Measurements from ENCODE around the gene PHACTR3.

Gene PHACTR3

DNA sequence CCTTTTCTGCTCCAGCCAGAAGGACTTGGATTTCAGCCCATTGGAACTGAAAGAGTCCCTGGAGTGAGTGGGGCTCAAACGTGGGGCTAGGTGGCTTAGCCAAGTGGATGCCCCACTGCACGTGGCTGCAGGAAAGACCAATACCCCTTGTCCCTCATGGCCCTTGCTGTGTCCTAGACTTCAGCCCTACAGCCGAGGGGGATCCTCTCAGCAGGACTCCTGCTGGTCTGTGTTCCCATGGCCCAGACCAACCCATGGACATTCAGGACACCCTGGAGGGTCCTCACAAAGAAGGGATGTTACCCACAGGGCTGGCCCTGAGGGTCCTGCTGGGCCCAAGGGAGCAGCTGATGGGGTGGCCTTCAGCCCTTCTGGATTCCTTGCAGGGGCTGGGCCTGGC lies 30.0 kb upstream of the PHACTR3 start:
- no peak for DNase-seq

GRCh38 chr20:59575216-59575615 lies 29.1 kb upstream of the PHACTR3 start:
- no peak for DNase-seq

DNA sequence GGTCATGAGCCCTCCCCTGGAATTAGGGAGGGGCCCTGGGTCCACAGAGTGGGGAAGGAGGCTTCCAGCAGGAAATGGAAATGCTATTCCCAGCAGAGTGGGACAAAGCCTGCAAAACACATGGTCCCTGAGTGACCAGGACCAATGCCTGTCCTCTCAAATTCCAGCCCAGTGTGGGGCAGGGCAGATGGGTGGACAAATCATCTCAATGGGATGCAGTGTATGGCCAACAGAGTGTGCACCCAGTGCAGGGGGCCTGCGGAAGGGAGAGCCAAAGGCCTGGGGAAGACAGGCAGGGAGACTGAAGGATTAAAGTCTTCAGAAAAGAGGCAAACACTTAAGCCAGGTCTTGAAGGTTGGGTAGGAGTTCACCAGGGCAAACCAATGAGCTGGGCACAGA lies 28.7 kb upstream of the PHACTR3 start:
- no peak for DNase-seq

DNA sequence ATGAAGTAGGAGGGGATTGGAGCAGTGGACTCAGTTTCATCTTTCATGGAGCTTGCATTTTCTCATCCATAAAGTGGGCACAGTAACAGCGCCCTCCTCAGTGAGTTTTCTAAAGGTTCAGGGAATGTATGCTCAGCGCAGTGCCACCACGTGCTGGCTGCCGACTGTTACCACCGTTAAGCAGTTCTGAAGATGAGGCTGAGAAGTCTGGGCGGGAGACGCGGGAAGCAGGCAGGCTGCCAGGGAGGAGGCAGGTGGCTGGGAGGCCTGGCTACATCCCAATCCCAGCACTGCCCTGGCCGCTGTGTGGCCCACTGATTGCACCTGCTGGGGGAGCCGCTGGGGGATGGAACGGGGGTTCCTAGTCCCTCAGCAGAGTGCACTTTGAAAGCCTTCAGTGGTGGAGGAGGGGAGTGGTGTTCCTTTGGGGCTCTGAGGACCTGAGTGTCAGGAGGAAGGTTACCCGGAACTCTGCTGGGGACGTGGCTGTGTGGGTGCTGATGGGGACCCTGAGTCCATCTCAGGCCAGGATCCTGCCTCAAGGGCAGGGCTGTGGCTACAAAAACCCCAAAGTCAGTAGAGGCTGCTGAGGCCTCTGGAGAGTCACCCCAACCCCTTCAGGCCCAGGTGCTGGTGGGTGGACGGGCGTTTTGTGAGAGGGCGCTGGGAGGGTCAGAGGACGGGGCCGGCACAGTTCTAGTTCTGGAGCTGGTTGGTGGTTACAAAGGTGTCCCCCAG lies 28.0 kb upstream of the PHACTR3 start:
- peak; percentile 18 to 26 for DNase-seq

GRCh38 chr20:59577037-59577808 lies 27.1 kb upstream of the PHACTR3 start:
- no peak for DNase-seq

GRCh38 chr20:59577809-59578435 lies 26.4 kb upstream of the PHACTR3 start:
- no peak for DNase-seq

- DNase-seq = no peak
Measured at GRCh38 chr20:59578436-59579403, 25.6 kb upstream of the PHACTR3 start.

GRCh38 chr20:59579404-59580145 lies 24.8 kb upstream of the PHACTR3 start:
- no peak for DNase-seq

GRCh38 chr20:59580146-59580946 lies 24.0 kb upstream of the PHACTR3 start:
- DNase-seq = no peak

GRCh38 chr20:59580991-59581401 lies 23.3 kb upstream of the PHACTR3 start:
- no peak for DNase-seq

DNA sequence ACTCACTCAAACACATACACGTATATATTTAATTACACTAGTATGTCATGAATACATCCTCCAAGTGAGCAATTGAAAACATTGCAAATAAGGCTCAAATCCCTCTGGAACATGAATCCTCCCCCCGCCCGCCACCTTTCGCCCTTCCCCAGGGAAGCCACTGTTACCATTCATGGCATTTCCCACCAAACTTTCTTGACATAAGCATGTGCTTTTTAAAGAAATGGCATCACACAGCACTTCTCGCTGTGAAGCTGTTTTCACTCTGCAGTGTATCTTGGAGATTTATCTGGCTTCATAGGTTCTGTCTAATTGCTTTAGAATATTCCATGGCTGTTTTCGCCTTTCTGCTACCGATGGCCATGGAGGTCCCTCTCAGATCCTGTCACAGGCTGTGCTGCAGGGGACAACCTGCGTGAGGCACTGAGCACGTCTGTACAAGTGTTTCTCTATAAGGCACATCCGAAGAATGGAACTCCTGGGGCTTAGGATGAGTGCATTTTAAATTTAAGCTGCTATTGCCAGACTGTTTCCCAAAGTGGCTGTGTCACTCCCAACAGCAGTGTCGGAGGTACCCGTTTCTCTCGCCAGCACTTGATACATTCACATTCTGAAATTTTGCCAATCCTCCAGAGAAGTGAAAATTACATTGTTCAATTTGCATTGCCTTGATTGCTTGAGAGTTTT lies 22.2 kb upstream of the PHACTR3 start:
- DNase-seq = no peak

- DNase-seq = no peak
Measured at GRCh38 chr20:59583428-59584277, 20.7 kb upstream of the PHACTR3 start.

DNA sequence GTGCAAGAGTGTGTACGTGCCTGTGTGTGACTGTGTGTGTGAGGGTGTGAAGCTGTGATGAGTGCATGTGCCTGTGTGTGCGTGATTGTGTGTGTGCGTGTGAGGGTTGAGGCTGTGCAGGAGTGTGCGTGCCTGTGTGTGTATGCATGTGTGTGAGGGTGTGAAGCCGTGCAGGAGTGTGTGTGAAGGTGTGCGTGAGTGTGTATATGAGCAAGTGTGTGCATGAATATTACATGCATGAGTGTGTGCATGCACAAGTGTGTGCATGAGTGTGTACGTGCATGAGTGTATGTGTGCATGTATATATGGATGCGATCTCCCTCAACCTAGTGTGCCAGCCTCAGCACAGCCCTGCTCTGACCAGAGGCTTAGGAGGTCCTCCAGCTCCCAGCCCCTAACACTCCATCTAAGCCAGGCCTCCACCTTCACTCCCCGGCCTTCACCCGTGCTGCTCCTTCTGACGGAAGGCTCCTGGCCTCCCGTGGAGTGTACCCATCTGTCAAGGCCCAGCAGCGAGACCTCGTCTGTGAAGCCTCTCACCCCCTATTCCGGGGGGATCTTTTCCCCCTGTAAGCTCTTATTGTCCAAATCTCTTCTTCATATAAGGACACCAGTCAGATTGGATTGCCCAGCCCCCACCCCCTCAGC lies 19.9 kb upstream of the PHACTR3 start:
- no peak for DNase-seq

- no peak for DNase-seq
Measured at GRCh38 chr20:59585714-59586409, 18.5 kb upstream of the PHACTR3 start.

- no peak for DNase-seq
Measured at GRCh38 chr20:59586613-59587012, 17.7 kb upstream of the PHACTR3 start.

DNA sequence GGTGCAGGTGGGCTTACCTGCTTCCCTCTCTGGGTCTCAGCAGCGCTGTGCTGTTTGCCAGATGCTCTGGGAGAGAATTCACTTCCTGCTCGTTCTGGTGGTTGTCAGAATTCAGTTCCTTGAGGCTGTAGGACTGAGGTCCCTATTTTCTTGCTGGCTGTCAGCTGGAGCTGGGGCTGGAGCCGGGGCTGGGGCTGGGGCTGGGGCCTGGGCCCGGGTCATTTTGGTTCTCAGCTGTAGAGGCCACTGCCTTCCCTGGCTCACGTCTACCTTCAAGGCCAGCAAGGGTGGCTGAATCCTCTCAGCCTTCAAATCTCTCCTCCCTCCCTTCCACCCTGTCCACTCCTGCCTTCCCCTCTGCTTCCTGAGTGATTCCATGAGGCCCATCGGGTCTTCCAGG lies 16.8 kb upstream of the PHACTR3 start:
- DNase-seq = no peak

GRCh38 chr20:59588236-59588855 lies 16.0 kb upstream of the PHACTR3 start:
- DNase-seq = no peak
